Adrenal gland (tissue), 12 donors: ENCODE measurements around the gene GPR37L1. TPM values are rescaled to one million over a fixed set of nuclear protein-coding genes. Genes with fewer than 3 reads are reported as not detected.
"Not testable (repeated sequence)": the region's sequence is repeated elsewhere in the genome, so short reads cannot be mapped to it uniquely, and the experiment has no call there.

Source experiments
- DNase-seq, 7 donors: peaks; one replicate each; pipeline ENCODE4 v3.0.0-alpha.2; 2019 to 2020
- H3K27ac ChIP-seq, 5 donors: fragments of 200-600 bp; sonication (generic) in 4 of 5; 1 replicate in 3 of 5; 2 replicates in 2 of 5; pipeline versions ENCODE4 v1.5.1 to v1.8.0; 2016 to 2020; ENCODE audit warnings: mild to moderate bottlenecking in 1 of 5
- H3K27me3 ChIP-seq: fragments of 200-600 bp; 2 replicates; pipeline ENCODE4 v1.8.0; 2021
- H3K36me3 ChIP-seq, 2 donors: fragments of 200-600 bp; replicated peaks in 1 of 2; 1 replicate in 1 of 2; 2 replicates in 1 of 2; pipeline versions ENCODE4 v1.5.1 to v1.8.0; 2018 to 2022
- H3K4me1 ChIP-seq, 2 donors: fragments of 200-600 bp; replicated peaks in 1 of 2; 1 replicate in 1 of 2; 2 replicates in 1 of 2; pipeline versions ENCODE4 v1.5.1 to v1.8.0; 2018 to 2021
- H3K4me3 ChIP-seq, 4 donors: fragments of 200-600 bp; sonication (generic) in 3 of 4; one replicate each; pipeline ENCODE4 v1.5.1; 2016 to 2018
- H3K9me3 ChIP-seq, 3 donors: fragments of 200-600 bp; sonication (generic) in 1 of 3; replicated peaks in 1 of 3; 1 replicate in 2 of 3; 2 replicates in 1 of 3; pipeline versions ENCODE4 v1.5.1 to v1.8.0; 2016 to 2021
- POLR2A ChIP-seq, 2 donors: fragments of 450-650 bp; IDR thresholded peaks; one replicate each; pipeline ENCODE4 v1.6.1; 2017; ENCODE audit warnings: antibody characterized with exemption in 2 of 2, mild to moderate bottlenecking in 2 of 2, moderate library complexity in 1 of 2
- WGBS, 4 donors: extraction: QIAGEN DNeasy Blood & Tissue Kit in 2 of 4; methylation state at CpG; one replicate each; pipeline versions ENCODE4 v1.1.5 to v1.1.7; 2013 to 2017; 5-methylcytosine and 5-hydroxymethylcytosine counted together
- intact Hi-C, 2 donors: fragments of 100-400 bp; cut with DNase I; formaldehyde crosslinking; loops; one replicate each; pipeline versions ENCODE4 v1.14.1 to v1.15.0; 2022 to 2023
- polyA plus RNA-seq, 3 donors: library from polyadenylated mRNA; stranded (reverse); fragments of 200-250 nt in 2 of 3; fragments of 350-450 nt in 1 of 3; fragmentation: Illumina TruSeq in 1 of 3; extraction: RNeasy Lipid Tissue Mini Kit (QIAGEN cat#74804) in 1 of 3; gene quantifications; one replicate each; pipeline ENCODE4 v1.2.3, GENCODE V29; 2013 to 2014
- total RNA-seq, 9 donors: library from RNA; depleted of rRNA in 4 of 9; stranded (reverse); fragments of >200 nt in 4 of 9; fragments of 120-200 nt in 1 of 9; fragmentation: NEBNext Ultra II Directional in 1 of 9; extraction: Animal tissue kit (Norgen Biotek cat#: 25700) in 1 of 9; gene quantifications; one replicate each; pipeline versions ENCODE4 v1.1.0 to v1.2.4, GENCODE V29; 2013 to 2023
- TF ChIP-seq, protein P1 (sequence below), 6 experiments: fragments of 450-650 bp in 4 of 6; fragments of 200-600 bp in 2 of 6; sonication (generic) in 1 of 6; IDR thresholded peaks; 1 replicate in 5 of 6; 2 replicates in 1 of 6; pipeline versions ENCODE4 v1.5.1 to v1.8.0; 2016 to 2021; ENCODE audit warnings: antibody characterized with exemption in 6 of 6, mild to moderate bottlenecking in 2 of 6, moderate library complexity in 1 of 6
- donor health status: healthy with polysubstance abuse.
- donor health status: Bipolar disorder and iron deficiency.
- donor health status: DM: yes; HTN: yes; CAD: no.
- donor health status: DM: no; HTN: no; CAD: no.
- donor health status: DM: no; HTN: no; CAD: no.
- donor health status: DM: yes; HTN: yes; CAD: no.

GPR37L1 gene
- total and polyA plus RNA-seq, 12 donors: under 0.01 to 0.49 (median 0.24) TPM; not detected in 1

GRCh38 chr1:202172015-202172355 is 49.3 kb downstream of the GPR37L1 start:
- intact Hi-C loops: no loop called here
- 82 to 93% (median 90%) methylated on average over 5 of the region's 5 CpGs; no CpG with 5 or more reads in 1 of the 4 donors for WGBS, 4 donors
- peak in 1 of 7 donors; percentile 22 for DNase-seq

DNA sequence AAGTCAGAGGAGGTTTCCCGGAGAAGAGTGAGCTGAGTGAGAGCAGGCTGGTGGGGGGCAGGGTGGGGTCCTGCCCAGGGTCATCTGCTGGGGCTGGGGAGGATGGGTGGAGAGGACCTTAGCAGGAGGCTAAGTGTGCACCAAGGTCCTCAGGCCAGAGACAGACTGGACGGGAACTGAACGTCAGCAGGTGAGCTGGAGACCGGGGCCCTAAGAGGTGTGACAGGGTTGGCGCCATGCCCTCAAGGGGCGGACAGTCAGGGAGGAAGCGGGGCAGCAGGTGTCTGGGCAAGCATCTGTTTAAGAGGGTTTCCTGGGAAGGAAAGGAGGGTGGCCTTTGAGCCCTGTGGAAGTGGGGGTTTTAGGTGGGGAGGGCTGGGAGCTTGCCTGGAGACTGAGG is 51.3 kb downstream of the GPR37L1 start:
- DNase-seq: no peak
- no peaks in the 10 kb centered on the region for H3K27me3 ChIP-seq
- H3K27ac ChIP-seq: no peak overlapping the region
- H3K4me1 ChIP-seq: no peaks in the 10 kb centered on the region
- H3K36me3 ChIP-seq: no peaks in the 10 kb centered on the region
- intact Hi-C loops: no loop called here
- H3K4me3 ChIP-seq: no peak overlapping the region
- no peak for TF ChIP-seq POLR2A (IDR thresholded peaks at IDR 0.05)
- TF ChIP-seq, protein P1, sequence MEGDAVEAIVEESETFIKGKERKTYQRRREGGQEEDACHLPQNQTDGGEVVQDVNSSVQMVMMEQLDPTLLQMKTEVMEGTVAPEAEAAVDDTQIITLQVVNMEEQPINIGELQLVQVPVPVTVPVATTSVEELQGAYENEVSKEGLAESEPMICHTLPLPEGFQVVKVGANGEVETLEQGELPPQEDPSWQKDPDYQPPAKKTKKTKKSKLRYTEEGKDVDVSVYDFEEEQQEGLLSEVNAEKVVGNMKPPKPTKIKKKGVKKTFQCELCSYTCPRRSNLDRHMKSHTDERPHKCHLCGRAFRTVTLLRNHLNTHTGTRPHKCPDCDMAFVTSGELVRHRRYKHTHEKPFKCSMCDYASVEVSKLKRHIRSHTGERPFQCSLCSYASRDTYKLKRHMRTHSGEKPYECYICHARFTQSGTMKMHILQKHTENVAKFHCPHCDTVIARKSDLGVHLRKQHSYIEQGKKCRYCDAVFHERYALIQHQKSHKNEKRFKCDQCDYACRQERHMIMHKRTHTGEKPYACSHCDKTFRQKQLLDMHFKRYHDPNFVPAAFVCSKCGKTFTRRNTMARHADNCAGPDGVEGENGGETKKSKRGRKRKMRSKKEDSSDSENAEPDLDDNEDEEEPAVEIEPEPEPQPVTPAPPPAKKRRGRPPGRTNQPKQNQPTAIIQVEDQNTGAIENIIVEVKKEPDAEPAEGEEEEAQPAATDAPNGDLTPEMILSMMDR (IDR thresholded peaks at IDR 0.05): no peak
- H3K9me3 ChIP-seq: no peaks in the 10 kb centered on the region
- 85 to 96% (median 93%) methylated on average over 7 of the region's 7 CpGs for WGBS, 4 donors

More at GRCh38 chr1:202172015-202172355, 49.3 kb downstream of the GPR37L1 start:
- Histone ChIP-seq H3K4me1 (no peaks in the 10 kb centered on the region), H3K9me3 (no peaks in the 10 kb centered on the region), H3K27me3 (no peaks in the 10 kb centered on the region), H3K36me3 (no peaks in the 10 kb centered on the region), H3K27ac (no peak overlapping the region), H3K4me3 (no peak overlapping the region)
- TF ChIP-seq POLR2A (IDR thresholded peaks at IDR 0.05): no peak
- TF ChIP-seq, protein P1 (IDR thresholded peaks at IDR 0.05): no peak

GRCh38 chr1:202176949-202177927 is 54.5 kb downstream of the GPR37L1 start:
- no peak overlapping the region for H3K4me3 ChIP-seq
- no peaks in the 10 kb centered on the region for H3K4me1 ChIP-seq
- H3K36me3 ChIP-seq: no peaks in the 10 kb centered on the region
- H3K27me3 ChIP-seq: peaks cover 4% of the 10 kb centered on the region
- no peak overlapping the region for H3K27ac ChIP-seq
- intact Hi-C loops: no loop called here
- no peaks in the 10 kb centered on the region for H3K9me3 ChIP-seq
- no peak for DNase-seq
- WGBS, 4 donors: 88 to 95% (median 92%) methylated on average over 14 to 29 of the region's 29 CpGs
- TF ChIP-seq POLR2A (IDR thresholded peaks at IDR 0.05): no peak
- TF ChIP-seq, protein P1 (IDR thresholded peaks at IDR 0.05): no peak

GRCh38 chr1:202179828-202180750 is 57.4 kb downstream of the GPR37L1 start:
- no peak for TF ChIP-seq POLR2A (IDR thresholded peaks at IDR 0.05)
- TF ChIP-seq, protein P1 (IDR thresholded peaks at IDR 0.05): no peak
- 65 to 86% (median 78%) methylated on average over 16 to 19 of the region's 19 CpGs for WGBS, 4 donors
- no peak overlapping the region for H3K27ac ChIP-seq
- intact Hi-C loops: loop anchor here in 1 of 2 donors (10.0 kb wide), 1 partner anchor 535 kb away; the partner anchor contains the start of gene SYT2
- DNase-seq: no peak
- H3K36me3 ChIP-seq: no peaks in the 10 kb centered on the region
- peaks cover 0 to 3% of the 10 kb centered on the region in 2 donors for H3K4me1 ChIP-seq
- no peak overlapping the region for H3K4me3 ChIP-seq
- peaks cover 4% of the 10 kb centered on the region for H3K27me3 ChIP-seq
- no peaks in the 10 kb centered on the region for H3K9me3 ChIP-seq

DNA sequence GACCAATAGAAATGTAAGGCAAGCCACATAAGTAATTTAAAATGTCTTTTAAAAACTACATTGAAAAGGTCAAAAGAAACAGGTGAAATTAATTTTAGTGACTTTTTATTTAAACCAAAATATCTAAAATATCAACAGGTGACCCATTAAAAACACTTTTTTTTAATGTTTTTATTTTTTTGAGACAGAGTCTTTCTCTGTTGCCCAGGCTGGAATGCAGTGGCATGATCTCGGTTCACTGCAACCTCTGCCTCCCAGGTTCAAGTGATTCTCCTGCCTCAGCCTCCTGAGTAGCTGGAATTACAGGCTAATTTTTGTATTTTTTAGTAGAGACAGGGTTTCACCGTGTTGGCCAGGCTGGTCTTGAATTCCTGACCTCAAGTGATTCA is 58.0 kb downstream of the GPR37L1 start:
- not testable (repeated sequence) for H3K36me3 ChIP-seq, H3K27ac ChIP-seq, H3K4me1 ChIP-seq, H3K27me3 ChIP-seq, DNase-seq, H3K4me3 ChIP-seq, H3K9me3 ChIP-seq
- intact Hi-C loops: loop anchor here in 1 of 2 donors (10.0 kb wide), 1 partner anchor 534 kb away; the partner anchor contains the start of gene SYT2
- 59 to 86% (median 65%) methylated on average over 2 of the region's 2 CpGs for WGBS, 4 donors
